Nephron progenitor cell (in vitro differentiated cells): Measurements from ENCODE around the gene LANCL3.

Source experiments
- DNase-seq: peaks from one replicate; pipeline ENCODE4 v3.0.0; 2021
- H3K27ac Mint-ChIP-seq: 2 replicates; pipeline ENCODE4 v1.8.0; 2021; ENCODE audit warnings: mild to moderate bottlenecking, moderate library complexity, mixed read lengths
- H3K27me3 Mint-ChIP-seq: 2 replicates; pipeline ENCODE4 v1.8.0; 2021; ENCODE audit warnings: mild to moderate bottlenecking, low read depth, mixed read lengths; ENCODE audit not compliant: poor library complexity
- H3K36me3 Mint-ChIP-seq: 2 replicates; pipeline ENCODE4 v1.8.0; 2021; ENCODE audit warnings: low read depth, mixed read lengths
- H3K4me1 Mint-ChIP-seq: 2 replicates; pipeline ENCODE4 v1.8.0; 2021; ENCODE audit warnings: mixed read lengths
- H3K4me3 Mint-ChIP-seq: 2 replicates; pipeline ENCODE4 v1.8.0; 2021; ENCODE audit warnings: mild to moderate bottlenecking, moderate library complexity, mixed read lengths
- H3K9me3 Mint-ChIP-seq: 2 replicates; pipeline ENCODE4 v1.8.0; 2021; ENCODE audit warnings: mild to moderate bottlenecking, moderate library complexity, mixed read lengths
- CTCF ChIP-seq: fragments of 200-600 bp; sonication (generic); IDR thresholded peaks from 2 replicates; pipeline ENCODE4 v1.5.0; 2021; ENCODE audit warnings: antibody characterized with exemption

Gene LANCL3

DNA sequence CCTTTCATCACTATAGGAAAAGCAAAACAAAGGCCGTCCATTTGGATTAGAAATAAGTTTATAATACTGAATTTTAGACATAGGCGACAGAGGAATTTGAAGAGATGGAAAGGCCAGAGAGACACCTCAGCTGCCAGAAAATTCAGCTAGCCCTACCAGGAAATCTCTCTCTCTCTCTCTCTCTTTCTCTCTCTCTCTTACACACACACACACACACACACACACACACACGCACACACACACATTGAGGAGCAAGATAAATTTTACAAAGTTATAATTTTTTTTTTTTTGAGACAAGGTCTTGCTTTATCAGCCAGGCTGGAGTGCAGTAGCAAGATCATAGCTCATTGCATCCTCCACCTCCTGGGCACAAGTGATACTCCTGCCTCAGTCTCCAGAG, 115.5 kb downstream of the LANCL3 start:
- H3K4me1 Mint-ChIP-seq: no peaks in the 10 kb centered on the region
- H3K27ac Mint-ChIP-seq: no peak overlapping the region
- peaks cover 22% of the 10 kb centered on the region for H3K27me3 Mint-ChIP-seq
- no peak for DNase-seq
- peaks cover 20% of the 10 kb centered on the region for H3K9me3 Mint-ChIP-seq
- TF ChIP-seq CTCF: no peak
- H3K4me3 Mint-ChIP-seq: no peak overlapping the region
- H3K36me3 Mint-ChIP-seq: no peaks in the 10 kb centered on the region

DNA sequence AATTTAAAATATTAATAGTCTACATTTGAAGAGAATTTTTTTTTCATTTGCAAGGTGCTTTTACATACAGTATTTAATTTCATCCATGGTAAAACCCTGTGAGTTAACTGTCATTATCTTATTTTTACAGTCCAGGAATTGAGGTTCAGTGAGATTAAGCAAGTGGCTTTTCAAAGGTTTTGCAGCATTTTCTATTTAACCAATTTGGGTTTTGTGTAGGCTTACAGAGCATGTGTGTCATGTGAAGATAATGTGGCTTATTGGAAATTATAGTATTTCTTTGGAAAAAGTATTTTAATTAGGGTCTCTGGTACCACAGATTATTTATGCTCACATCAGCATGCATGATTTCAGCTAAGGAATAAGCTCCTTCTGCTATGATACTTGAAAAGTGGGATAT, 118.7 kb downstream of the LANCL3 start:
- no peak for TF ChIP-seq CTCF
- peaks cover 16% of the 10 kb centered on the region for H3K9me3 Mint-ChIP-seq
- no peak overlapping the region for H3K4me3 Mint-ChIP-seq
- H3K36me3 Mint-ChIP-seq: no peaks in the 10 kb centered on the region
- no peak overlapping the region for H3K27ac Mint-ChIP-seq
- no peaks in the 10 kb centered on the region for H3K4me1 Mint-ChIP-seq
- peaks cover 19% of the 10 kb centered on the region for H3K27me3 Mint-ChIP-seq
- no peak for DNase-seq

GRCh38 chrX:37692918-37693317, 121.5 kb downstream of the LANCL3 start:
- Mint-ChIP-seq H3K27me3 (no peaks in the 10 kb centered on the region), H3K9me3 (peaks cover 11% of the 10 kb centered on the region), H3K27ac (no peak overlapping the region), H3K4me3 (no peak overlapping the region), H3K36me3 (no peaks in the 10 kb centered on the region), H3K4me1 (no peaks in the 10 kb centered on the region)
- TF ChIP-seq CTCF: no peak
- DNase-seq: no peak

DNA sequence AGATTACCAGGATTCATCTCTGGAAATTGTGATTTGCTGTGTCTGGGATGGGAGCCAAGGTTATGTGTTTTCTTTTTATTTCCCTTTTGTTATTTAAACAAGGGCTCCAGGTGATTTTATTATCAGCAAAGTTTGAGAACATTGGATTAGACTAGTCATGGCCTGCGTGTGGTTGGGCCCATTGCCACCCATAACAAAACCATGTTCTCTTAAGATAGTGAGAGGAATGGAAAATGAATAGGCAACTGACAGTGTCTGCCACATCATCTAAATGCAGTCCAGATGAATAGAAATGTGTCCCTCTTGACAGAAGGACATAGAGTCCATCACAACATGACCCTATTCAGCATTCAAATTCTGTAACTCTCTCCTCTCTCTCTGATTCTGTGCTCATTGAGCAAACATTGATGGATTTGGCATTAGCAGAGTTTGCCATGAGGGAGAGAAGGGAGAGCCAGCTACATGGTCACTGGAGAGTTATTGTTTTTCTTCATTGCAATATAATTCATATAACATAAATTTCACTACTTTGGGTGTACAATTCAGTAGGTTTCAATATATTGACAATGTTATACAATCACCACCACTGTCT, 125.8 kb downstream of the LANCL3 start:
- H3K27ac Mint-ChIP-seq: no peak overlapping the region
- no peak for DNase-seq
- H3K27me3 Mint-ChIP-seq: peaks cover 3% of the 10 kb centered on the region
- peaks cover 22% of the 10 kb centered on the region for H3K9me3 Mint-ChIP-seq
- peaks cover 9% of the 10 kb centered on the region for H3K4me1 Mint-ChIP-seq
- no peaks in the 10 kb centered on the region for H3K36me3 Mint-ChIP-seq
- H3K4me3 Mint-ChIP-seq: no peak overlapping the region
- no peak for TF ChIP-seq CTCF

DNA sequence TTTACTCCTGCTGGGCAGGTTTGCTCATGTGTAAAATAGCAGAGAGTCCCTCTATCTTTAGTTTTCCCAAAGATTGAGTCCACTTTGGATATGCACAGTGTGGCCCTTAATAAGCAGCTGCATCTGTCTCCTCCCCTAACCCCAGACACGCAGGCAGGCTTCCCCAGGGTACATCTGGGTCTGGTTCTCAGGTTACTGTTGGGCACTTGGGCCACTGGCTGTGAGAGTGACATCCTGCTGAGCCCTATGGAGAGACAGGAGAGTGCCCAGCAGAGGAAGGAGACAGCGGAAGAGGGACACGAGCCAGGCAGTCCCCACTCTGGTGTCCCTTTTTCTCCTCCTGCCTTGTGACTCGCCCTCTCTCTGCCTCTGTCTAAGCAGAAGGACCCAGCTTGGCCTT, 130.1 kb downstream of the LANCL3 start:
- DNase-seq: peak; percentile 22
- Mint-ChIP-seq H3K36me3 (no peaks in the 10 kb centered on the region), H3K4me3 (no peak overlapping the region), H3K9me3 (peaks cover 20% of the 10 kb centered on the region), H3K27me3 (peaks cover 3% of the 10 kb centered on the region), H3K27ac (peak overlapping the region; percentile 79), H3K4me1 (peaks cover 9% of the 10 kb centered on the region)
- TF ChIP-seq CTCF: no peak

DNA sequence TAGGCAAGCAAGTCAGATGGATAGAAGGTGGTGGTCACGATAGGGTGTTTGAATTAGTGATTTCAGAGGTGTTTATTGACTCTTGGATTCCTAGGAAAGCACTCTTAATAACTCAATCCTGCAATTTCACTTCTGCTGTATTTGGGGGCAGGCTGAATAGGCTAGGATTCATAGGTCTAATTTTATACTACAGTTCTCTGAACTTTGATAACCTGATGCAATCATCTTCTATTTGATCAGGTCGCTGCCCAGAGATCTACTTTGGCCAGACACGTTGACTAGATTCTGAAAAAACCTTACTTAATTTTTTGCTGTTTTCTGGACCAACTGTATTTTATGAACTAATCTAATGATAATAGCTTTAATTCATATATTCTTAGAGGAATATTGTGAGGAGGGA, 140.5 kb downstream of the LANCL3 start:
- H3K36me3 Mint-ChIP-seq: peaks cover 8% of the 10 kb centered on the region
- no peak for TF ChIP-seq CTCF
- H3K4me1 Mint-ChIP-seq: no peaks in the 10 kb centered on the region
- no peak overlapping the region for H3K4me3 Mint-ChIP-seq
- H3K27ac Mint-ChIP-seq: no peak overlapping the region
- H3K27me3 Mint-ChIP-seq: no peaks in the 10 kb centered on the region
- peaks cover 26% of the 10 kb centered on the region for H3K9me3 Mint-ChIP-seq
- no peak for DNase-seq
